Measurements from ENCODE around the gene TULP4. TPM values are rescaled to one million over a fixed set of nuclear protein-coding genes. Genes with fewer than 3 reads are reported as not detected.

The TULP4 gene
- total and polyA plus RNA-seq, 2 donors (not counting 1 experiment from before 2014, with no cell fraction given) = 12.0 to 90.0 TPM

GRCh38 chr6:158471339-158471738, 159.1 kb downstream of the TULP4 start:
- H3K4me3 Mint-ChIP-seq = no peak overlapping the region
- Histone ChIP-seq H3K79me2 (ENCODE audit: control insufficient read depth, insufficient read depth, low read length) (no peaks in the 10 kb centered on the region), H4K20me1 (ENCODE audit: control insufficient read depth, insufficient read depth, low read length, poor library complexity, severe bottlenecking) (no peaks in the 10 kb centered on the region), H3K36me3 (replicated peaks in 1 of 2; ENCODE audit: control extremely low read depth in 1 of 2, control insufficient read depth in 1 of 2, extremely low read depth in 1 of 2, insufficient read depth in 2 of 2, low read length in 1 of 2) (peaks cover 7 to 13% of the 10 kb centered on the region in 2 experiments), H3K9ac (ENCODE audit: low read length) (no peak overlapping the region), H3K9me3 (ENCODE audit: control extremely low read depth in 1 of 3, control insufficient read depth in 2 of 3, insufficient read depth in 1 of 3, low read length in 2 of 3) (no peaks in the 10 kb centered on the region), H3K4me3 (ENCODE audit: control extremely low read depth in 1 of 5, extremely low read depth in 1 of 5, insufficient read depth in 1 of 5, low read depth in 2 of 5, low read length in 4 of 5) (no peak overlapping the region), H3K27me3 (replicated peaks in 1 of 4; ENCODE audit: control extremely low read depth in 1 of 4, control insufficient read depth in 3 of 4, insufficient read depth in 4 of 4, low read length in 3 of 4) (no peaks in the 10 kb centered on the region), H3K4me2 (replicated peaks; ENCODE audit: low read depth, low read length, poor library complexity, severe bottlenecking) (no peak overlapping the region), H3K4me1 (ENCODE audit: control insufficient read depth in 2 of 2, insufficient read depth in 2 of 2, low read length in 2 of 2) (peaks cover 4 to 18% of the 10 kb centered on the region in 2 donors), H2AFZ (ENCODE audit: insufficient read depth, low read depth, low read length, poor library complexity, severe bottlenecking) (no peak overlapping the region), H3K27ac (ENCODE audit: low read length in 2 of 2) (no peak overlapping the region)
- TF ChIP-seq EZH2 (IDR thresholded peaks at IDR 0.05; ENCODE audit: borderline replicate concordance, insufficient read depth, low read depth, low read length, poor library complexity, severe bottlenecking) = no peak
- TF ChIP-seq, protein P1, sequence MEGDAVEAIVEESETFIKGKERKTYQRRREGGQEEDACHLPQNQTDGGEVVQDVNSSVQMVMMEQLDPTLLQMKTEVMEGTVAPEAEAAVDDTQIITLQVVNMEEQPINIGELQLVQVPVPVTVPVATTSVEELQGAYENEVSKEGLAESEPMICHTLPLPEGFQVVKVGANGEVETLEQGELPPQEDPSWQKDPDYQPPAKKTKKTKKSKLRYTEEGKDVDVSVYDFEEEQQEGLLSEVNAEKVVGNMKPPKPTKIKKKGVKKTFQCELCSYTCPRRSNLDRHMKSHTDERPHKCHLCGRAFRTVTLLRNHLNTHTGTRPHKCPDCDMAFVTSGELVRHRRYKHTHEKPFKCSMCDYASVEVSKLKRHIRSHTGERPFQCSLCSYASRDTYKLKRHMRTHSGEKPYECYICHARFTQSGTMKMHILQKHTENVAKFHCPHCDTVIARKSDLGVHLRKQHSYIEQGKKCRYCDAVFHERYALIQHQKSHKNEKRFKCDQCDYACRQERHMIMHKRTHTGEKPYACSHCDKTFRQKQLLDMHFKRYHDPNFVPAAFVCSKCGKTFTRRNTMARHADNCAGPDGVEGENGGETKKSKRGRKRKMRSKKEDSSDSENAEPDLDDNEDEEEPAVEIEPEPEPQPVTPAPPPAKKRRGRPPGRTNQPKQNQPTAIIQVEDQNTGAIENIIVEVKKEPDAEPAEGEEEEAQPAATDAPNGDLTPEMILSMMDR (IDR thresholded peaks at IDR 0.05) = no peak
- H3K27me3 Mint-ChIP-seq = no peaks in the 10 kb centered on the region
- H3K4me1 Mint-ChIP-seq = peaks cover 31% of the 10 kb centered on the region
- H3K27ac Mint-ChIP-seq = no peak overlapping the region
- ATAC-seq (ENCODE audit: low read depth) (no peak), DNase-seq (no peak)
- WGBS (ENCODE audit: insufficient coverage) = 74% methylated on average over 3 of the region's 3 CpGs
- POLR2A ChIA-PET = no interaction called here
- H3K9me3 Mint-ChIP-seq (ENCODE audit: insufficient read depth) = no peaks in the 10 kb centered on the region
- CTCF ChIA-PET = no interaction called here
- intact Hi-C loops (cut with micrococcal nuclease) = loop anchor here (10.0 kb wide), 1 partner anchor 83 kb away; no protein-coding TSS in a partner anchor

GRCh38 chr6:158472447-158472846, 160.2 kb downstream of the TULP4 start:
- 100% methylated on average over 1 of the region's 5 CpGs for WGBS (ENCODE audit: insufficient coverage)
- no peak for ATAC-seq (ENCODE audit: low read depth)
- no peaks in the 10 kb centered on the region for H3K9me3 Mint-ChIP-seq (ENCODE audit: insufficient read depth)
- no peak overlapping the region for H3K4me3 Mint-ChIP-seq
- Histone ChIP-seq H3K9me3 (ENCODE audit: control extremely low read depth in 1 of 3, control insufficient read depth in 2 of 3, insufficient read depth in 1 of 3, low read length in 2 of 3) (no peaks in the 10 kb centered on the region), H3K4me1 (ENCODE audit: control insufficient read depth in 2 of 2, insufficient read depth in 2 of 2, low read length in 2 of 2) (peaks cover 4 to 23% of the 10 kb centered on the region in 2 donors), H3K79me2 (ENCODE audit: control insufficient read depth, insufficient read depth, low read length) (no peaks in the 10 kb centered on the region), H3K4me3 (ENCODE audit: control extremely low read depth in 1 of 5, extremely low read depth in 1 of 5, insufficient read depth in 1 of 5, low read depth in 2 of 5, low read length in 4 of 5) (no peak overlapping the region), H3K27ac (ENCODE audit: low read length in 2 of 2) (no peak overlapping the region), H4K20me1 (ENCODE audit: control insufficient read depth, insufficient read depth, low read length, poor library complexity, severe bottlenecking) (no peaks in the 10 kb centered on the region), H3K27me3 (replicated peaks in 1 of 4; ENCODE audit: control extremely low read depth in 1 of 4, control insufficient read depth in 3 of 4, insufficient read depth in 4 of 4, low read length in 3 of 4) (no peaks in the 10 kb centered on the region), H3K4me2 (replicated peaks; ENCODE audit: low read depth, low read length, poor library complexity, severe bottlenecking) (no peak overlapping the region), H3K36me3 (replicated peaks in 1 of 2; ENCODE audit: control extremely low read depth in 1 of 2, control insufficient read depth in 1 of 2, extremely low read depth in 1 of 2, insufficient read depth in 2 of 2, low read length in 1 of 2) (peaks cover 7 to 18% of the 10 kb centered on the region in 2 experiments), H2AFZ (ENCODE audit: insufficient read depth, low read depth, low read length, poor library complexity, severe bottlenecking) (no peak overlapping the region), H3K9ac (ENCODE audit: low read length) (no peak overlapping the region)
- DNase-seq = no peak
- CTCF ChIA-PET = no interaction called here
- POLR2A ChIA-PET = no interaction called here
- H3K4me1 Mint-ChIP-seq = peaks cover 36% of the 10 kb centered on the region
- H3K27ac Mint-ChIP-seq = no peak overlapping the region
- intact Hi-C loops (cut with micrococcal nuclease) = loop anchor here (10.0 kb wide), 1 partner anchor 82 kb away; no protein-coding TSS in a partner anchor
- no peaks in the 10 kb centered on the region for H3K27me3 Mint-ChIP-seq
- TF ChIP-seq, protein P1 (IDR thresholded peaks at IDR 0.05) = no peak
- no peak for TF ChIP-seq EZH2 (IDR thresholded peaks at IDR 0.05; ENCODE audit: borderline replicate concordance, insufficient read depth, low read depth, low read length, poor library complexity, severe bottlenecking)
